AG04450 (cell line): ENCODE results near the gene HM13. TPM values are rescaled to one million over a fixed set of nuclear protein-coding genes. Genes with fewer than 3 reads are reported as not detected.

Experiments used
- CTCF ChIA-PET: fragments of 300-600, 350-600 bp; formaldehyde crosslinking; extraction: SDS; loops from one replicate; lab custom pipeline; 2022; ENCODE audit warnings: antibody characterized with exemption, inconsistent platforms; lab: Charles Lee
- POLR2A ChIA-PET: fragments of 350-600 bp; formaldehyde crosslinking; extraction: SDS; loops from one replicate; lab custom pipeline; 2021; ENCODE audit warnings: antibody characterized with exemption, inconsistent platforms; lab: Yijun Ruan, JAX
- DNase-seq: peaks from one replicate; pipeline ENCODE4 v3.0.0-alpha.2; 2011; ENCODE audit warnings: low read depth, low spot score
- H3K27ac ChIP-seq: one replicate; pipeline ENCODE4 v1.5.1; 2012; ENCODE audit warnings: low read depth, low read length, control low read depth
- H3K27me3 ChIP-seq: one replicate; pipeline ENCODE4 v1.6.0; 2012; ENCODE audit warnings: low read length; ENCODE audit not compliant: control insufficient read depth, insufficient read depth
- H3K4me3 ChIP-seq: 2 replicates; pipeline ENCODE4 v1.5.1; 2011; ENCODE audit warnings: mild to moderate bottlenecking, low read depth, low read length, control low read depth
- H3K9me3 ChIP-seq: 2 replicates; pipeline ENCODE4 v1.5.1; 2012; ENCODE audit warnings: low read length; ENCODE audit not compliant: control insufficient read depth, insufficient read depth
- CTCF ChIP-seq: IDR thresholded peaks from 2 replicates; pipeline ENCODE4 v1.5.1; 2011; ENCODE audit warnings: low read depth, low read length, control low read depth, inconsistent platforms
- polyA plus RNA-seq: library from polyadenylated mRNA; depleted of rRNA; stranded (reverse); fragments of >200 nt; gene quantifications from 2 replicates; pipeline ENCODE4 v1.2.3, GENCODE V29; 2011

HM13 gene
- polyA plus RNA-seq, 1 experiment: 167 TPM

GRCh38 chr20:31474097-31474436, 40.2 kb upstream of the HM13 start:
- Histone ChIP-seq H3K4me3 (no peak overlapping the region), H3K9me3 (no peaks in the 10 kb centered on the region; the same call in 1 of the 2 replicates), H3K27ac (no peak overlapping the region), H3K27me3 (peaks cover 31% of the 10 kb centered on the region)
- DNase-seq: no peak
- ChIA-PET POLR2A (interaction anchor here (0.6 kb wide), 1 partner anchor 17 kb away, joined by 5 read pairs; no protein-coding TSS in a partner anchor), CTCF (interaction anchor here (1.1 to 3.5 kb wide), 2 partner anchors 14 to 29 kb away, joined by 4 to 20 read pairs; no protein-coding TSS in a partner anchor)
- TF ChIP-seq CTCF: no peak

- peaks cover 31% of the 10 kb centered on the region for H3K27me3 ChIP-seq
- ChIA-PET CTCF (interaction anchor here (2.8 to 3.5 kb wide), 2 partner anchors 15 to 28 kb away, joined by 11 to 20 read pairs; no protein-coding TSS in a partner anchor), POLR2A (no interaction called here)
- no peaks in the 10 kb centered on the region; the same call in 1 of the 2 replicates for H3K9me3 ChIP-seq
- DNase-seq: no peak
- no peak for TF ChIP-seq CTCF
- no peak within 1 kb of the TSS for H3K4me3 ChIP-seq
- no peak within 1 kb of the TSS for H3K27ac ChIP-seq
These were observed 39.3 kb upstream of the HM13 start, which contains the start of the genes DEFB124 and REM1 for GRCh38 chr20:31474758-31475427. TSS of gene DEFB124 (minus strand) at chr20:31475127. CDS start at chr20:31473013, 2,114 bp downstream. TSS of gene REM1 (plus strand) at chr20:31475288. CDS start at chr20:31476446, 1,158 bp downstream.

- CTCF ChIA-PET: interaction anchor here (0.6 to 3.5 kb wide), 3 partner anchors 13 to 27 kb away, joined by 3 to 20 read pairs (median 11); no protein-coding TSS in a partner anchor
- no peak overlapping the region for H3K27ac ChIP-seq
- DNase-seq: no peak
- no peak overlapping the region for H3K4me3 ChIP-seq
- POLR2A ChIA-PET: no interaction called here
- peaks cover 31% of the 10 kb centered on the region for H3K27me3 ChIP-seq
- TF ChIP-seq CTCF: no peak
- no peaks in the 10 kb centered on the region; the same call in 1 of the 2 replicates for H3K9me3 ChIP-seq
These were observed 38.6 kb upstream of the HM13 start for GRCh38 chr20:31475472-31476293.

GRCh38 chr20:31476294-31476585, 38.0 kb upstream of the HM13 start:
- no peak for DNase-seq
- peaks cover 31% of the 10 kb centered on the region for H3K27me3 ChIP-seq
- H3K4me3 ChIP-seq: no peak overlapping the region
- no peak for TF ChIP-seq CTCF
- CTCF ChIA-PET: interaction anchor here (0.6 to 2.8 kb wide), 2 partner anchors 13 to 16 kb away, joined by 3 to 11 read pairs; no protein-coding TSS in a partner anchor
- no peak overlapping the region for H3K27ac ChIP-seq
- H3K9me3 ChIP-seq: no peaks in the 10 kb centered on the region; the same call in 1 of the 2 replicates
- POLR2A ChIA-PET: no interaction called here
